Neuronal stem cell (in vitro differentiated cells): ENCODE measurements around the gene GCNA.
"Not testable (repeated sequence)": the region's sequence is repeated elsewhere in the genome, so short reads cannot be mapped to it uniquely, and the experiment has no call there.

Experiments
- DNase-seq: peaks from one replicate; pipeline ENCODE4 v3.0.0-alpha.2; 2013; ENCODE audit warnings: low spot score
- H2AFZ ChIP-seq: one replicate; pipeline ENCODE4 v1.6.1; 2013; ENCODE audit warnings: mild to moderate bottlenecking, low read length, inconsistent platforms
- H2AK5ac ChIP-seq: 2 replicates; pipeline ENCODE4 v1.6.1; 2013; ENCODE audit warnings: low read depth, mild to moderate bottlenecking, inconsistent platforms, low read length, moderate library complexity, mixed read lengths
- H2BK120ac ChIP-seq: 2 replicates; pipeline ENCODE4 v1.6.1; 2013; ENCODE audit warnings: low read depth, mild to moderate bottlenecking, inconsistent platforms, low read length, moderate library complexity, mixed read lengths
- H2BK12ac ChIP-seq: one replicate; pipeline ENCODE4 v1.6.1; 2013; ENCODE audit warnings: low read length, inconsistent platforms
- H2BK15ac ChIP-seq: 2 replicates; pipeline ENCODE4 v1.6.1; 2013; ENCODE audit warnings: mild to moderate bottlenecking, low read length, inconsistent platforms, mixed read lengths
- H2BK5ac ChIP-seq: one replicate; pipeline ENCODE4 v1.6.1; 2013; ENCODE audit warnings: inconsistent platforms, mild to moderate bottlenecking, low read length, moderate library complexity
- H3K14ac ChIP-seq: one replicate; pipeline ENCODE4 v1.6.1; 2013; ENCODE audit warnings: low read length, inconsistent platforms
- H3K18ac ChIP-seq: 2 replicates; pipeline ENCODE4 v1.6.1; 2013; ENCODE audit warnings: low read length, inconsistent platforms
- H3K23ac ChIP-seq: 2 replicates; pipeline ENCODE4 v1.6.1; 2013; ENCODE audit warnings: low read depth, mild to moderate bottlenecking, mixed read lengths, low read length, inconsistent platforms; ENCODE audit not compliant: poor library complexity
- H3K27ac ChIP-seq: replicated peaks from 3 replicates; pipeline ENCODE4 v1.5.1; 2013; ENCODE audit warnings: low read length, inconsistent platforms
- H3K27me3 ChIP-seq, 3 experiments: 2 replicates each; pipeline ENCODE4 v1.6.1; 2013; ENCODE audit warnings: low read length in 3 of 3, mild to moderate bottlenecking in 2 of 3, inconsistent platforms in 1 of 3, low read depth in 1 of 3, mixed read lengths in 1 of 3, moderate library complexity in 1 of 3; ENCODE audit not compliant: control insufficient read depth in 3 of 3, insufficient read depth in 3 of 3
- H3K36me3 ChIP-seq, 2 donors: replicated peaks in 1 of 2; 2 replicates each; pipeline ENCODE4 v1.6.1; 2013; ENCODE audit warnings: low read length in 2 of 2; ENCODE audit not compliant: control insufficient read depth in 2 of 2, insufficient read depth in 2 of 2
- H3K4ac ChIP-seq: 2 replicates; pipeline ENCODE4 v1.6.1; 2013; ENCODE audit warnings: inconsistent platforms, mild to moderate bottlenecking, low read length, moderate library complexity
- H3K4me1 ChIP-seq, 2 donors: 1 replicate in 1 of 2; 2 replicates in 1 of 2; pipeline ENCODE4 v1.6.1; 2013; ENCODE audit warnings: low read length in 2 of 2, low read depth in 1 of 2; ENCODE audit not compliant: control insufficient read depth in 2 of 2, insufficient read depth in 1 of 2
- H3K4me2 ChIP-seq: one replicate; pipeline ENCODE4 v1.6.1; 2013; ENCODE audit warnings: mild to moderate bottlenecking, low read length, inconsistent platforms; ENCODE audit not compliant: insufficient read depth, poor library complexity, severe bottlenecking
- H3K4me3 ChIP-seq, 2 donors: 2 replicates each; pipeline ENCODE4 v1.5.1; 2013; ENCODE audit warnings: low read length in 2 of 2, mild to moderate bottlenecking in 2 of 2, inconsistent platforms in 1 of 2, moderate library complexity in 1 of 2
- H3K79me1 ChIP-seq: one replicate; pipeline ENCODE4 v1.6.1; 2013; ENCODE audit warnings: low read depth, mild to moderate bottlenecking, inconsistent platforms, low read length, moderate library complexity
- H3K9ac ChIP-seq: one replicate; pipeline ENCODE4 v1.6.1; 2013; ENCODE audit warnings: mild to moderate bottlenecking, low read depth, low read length, inconsistent platforms; ENCODE audit not compliant: poor library complexity
- H3K9me3 ChIP-seq, 2 donors: replicated peaks in 1 of 2; 2 replicates each; pipeline versions ENCODE3 to v1.6.1; 2013; ENCODE audit warnings: low read length in 2 of 2, mild to moderate bottlenecking in 2 of 2, inconsistent platforms in 1 of 2, low read depth in 1 of 2, mixed read lengths in 1 of 2, moderate library complexity in 1 of 2; ENCODE audit not compliant: control insufficient read depth in 2 of 2, insufficient read depth in 1 of 2
- H4K8ac ChIP-seq: one replicate; pipeline ENCODE4 v1.6.1; 2013; ENCODE audit warnings: low read depth, mild to moderate bottlenecking, inconsistent platforms, low read length, moderate library complexity
- H4K91ac ChIP-seq: one replicate; pipeline ENCODE4 v1.6.1; 2013; ENCODE audit warnings: low read length, low read depth, mild to moderate bottlenecking, inconsistent platforms; ENCODE audit not compliant: poor library complexity
- WGBS, 2 donors: extraction: QIAGEN DNeasy Blood & Tissue Kit; methylation state at CpG; one replicate each; pipeline ENCODE4 v1.1.7; 2013; ENCODE audit warnings: missing lambda C conversion rate in 2 of 2, mixed read lengths in 1 of 2; ENCODE audit not compliant: insufficient read length in 2 of 2, insufficient replicate concordance in 1 of 2; ENCODE audit errors: extremely low coverage in 2 of 2; 5-methylcytosine and 5-hydroxymethylcytosine counted together

Gene GCNA

DNA sequence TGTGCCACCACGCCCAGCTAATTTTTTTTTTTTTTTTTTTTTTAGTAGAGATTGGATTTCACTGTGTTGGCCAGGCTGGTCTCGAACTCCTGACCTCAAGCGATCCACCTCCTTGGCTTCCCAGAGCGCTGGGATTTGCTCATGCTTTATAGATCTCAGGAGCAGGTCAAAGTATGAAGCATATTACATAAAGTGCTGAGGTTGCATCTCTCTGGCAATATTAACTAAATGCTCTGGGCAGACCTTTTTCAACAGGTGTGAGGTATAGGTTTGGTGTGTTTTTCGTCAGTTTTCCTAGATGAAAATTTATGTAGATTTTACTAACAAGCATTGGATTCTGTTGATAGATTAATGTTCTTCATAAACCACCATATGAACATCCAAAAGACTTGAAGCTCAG is 19.3 kb upstream of the GCNA start:
- no peaks in the 10 kb centered on the region for H3K79me1 ChIP-seq
- no peak overlapping the region for H2BK15ac ChIP-seq
- no peak overlapping the region for H2BK5ac ChIP-seq
- no peak overlapping the region for H2BK12ac ChIP-seq
- no peak overlapping the region for H3K14ac ChIP-seq
- no peaks in the 10 kb centered on the region for H3K4me1 ChIP-seq
- no peak overlapping the region for H3K18ac ChIP-seq
- H2AFZ ChIP-seq = no peak overlapping the region
- H3K27me3 ChIP-seq = no peaks in the 10 kb centered on the region
- peaks cover 21 to 96% of the 10 kb centered on the region in 2 donors for H3K36me3 ChIP-seq
- H4K8ac ChIP-seq = no peak overlapping the region
- H3K4me2 ChIP-seq = no peak overlapping the region
- no peak overlapping the region for H3K27ac ChIP-seq
- no peak overlapping the region for H2BK120ac ChIP-seq
- no peaks in the 10 kb centered on the region for H3K9me3 ChIP-seq
- no peak overlapping the region for H3K4me3 ChIP-seq
- H3K9ac ChIP-seq = no peak overlapping the region
- no peak overlapping the region for H3K23ac ChIP-seq
- no peak for DNase-seq
- no peak overlapping the region for H3K4ac ChIP-seq
- no CpG with 5 or more reads among the region's 5 CpGs for WGBS, 2 donors
- no peak overlapping the region for H2AK5ac ChIP-seq
- no peak overlapping the region for H4K91ac ChIP-seq

DNA sequence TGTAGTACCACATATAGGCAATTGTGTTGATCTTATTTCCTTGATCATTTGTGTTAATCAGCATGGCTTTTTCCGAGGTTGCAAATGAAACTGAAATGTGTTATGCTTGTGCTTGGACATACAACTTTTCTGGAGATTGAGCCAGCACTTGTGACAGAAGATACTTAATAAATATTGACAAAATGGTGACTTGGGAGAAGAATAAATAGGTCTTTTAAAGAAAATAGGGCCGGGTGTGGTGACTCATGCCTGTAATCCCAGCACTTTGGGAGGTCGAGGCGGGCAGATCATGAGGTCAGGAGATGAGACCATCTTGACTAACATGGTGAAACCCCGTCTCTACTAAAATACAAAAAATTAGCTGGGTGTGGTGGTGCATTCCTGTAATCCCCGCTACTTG is 18.5 kb upstream of the GCNA start:
- peaks cover 21 to 96% of the 10 kb centered on the region in 2 donors for H3K36me3 ChIP-seq
- not testable (repeated sequence) for H2AFZ ChIP-seq, H3K14ac ChIP-seq, DNase-seq, H2BK15ac ChIP-seq, H2BK5ac ChIP-seq, H2BK120ac ChIP-seq, H3K4me2 ChIP-seq, H3K9ac ChIP-seq, H4K91ac ChIP-seq, H3K27me3 ChIP-seq, H3K23ac ChIP-seq, H2BK12ac ChIP-seq, H3K79me1 ChIP-seq, H3K27ac ChIP-seq, H3K4ac ChIP-seq, H4K8ac ChIP-seq, H3K9me3 ChIP-seq, H3K4me1 ChIP-seq, H2AK5ac ChIP-seq, H3K18ac ChIP-seq, H3K4me3 ChIP-seq
- no CpG with 5 or more reads among the region's 6 CpGs for WGBS, 2 donors

DNA sequence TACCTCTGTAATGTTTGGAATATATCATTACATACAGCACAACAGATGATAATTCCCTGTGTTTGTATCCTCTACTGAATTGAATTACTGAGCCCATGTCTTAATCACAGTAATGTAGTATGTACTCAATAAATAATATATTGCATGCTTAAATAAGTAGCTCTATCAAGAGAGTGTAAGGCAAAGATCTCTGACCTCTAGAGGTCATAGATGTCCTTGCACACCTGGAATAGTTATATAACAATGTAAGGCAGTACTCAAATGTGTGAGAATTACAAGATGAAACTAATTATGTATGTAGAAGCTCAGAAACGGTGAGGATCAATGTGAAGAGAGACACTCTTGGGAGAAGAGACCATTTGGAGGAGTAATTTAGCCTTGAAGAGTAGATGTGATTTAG is 14.3 kb upstream of the GCNA start:
- H3K79me1 ChIP-seq = no peaks in the 10 kb centered on the region
- no peaks in the 10 kb centered on the region for H3K9me3 ChIP-seq
- H3K27ac ChIP-seq = no peak overlapping the region
- H2BK12ac ChIP-seq = no peak overlapping the region
- H3K4me3 ChIP-seq = no peak overlapping the region
- H3K4ac ChIP-seq = no peak overlapping the region
- no peak for DNase-seq
- WGBS, 2 donors = no CpG with 5 or more reads among the region's 1 CpG
- no peak overlapping the region for H2BK120ac ChIP-seq
- H3K4me1 ChIP-seq = no peaks in the 10 kb centered on the region
- peaks cover 26 to 92% of the 10 kb centered on the region in 2 donors for H3K36me3 ChIP-seq
- H3K23ac ChIP-seq = no peak overlapping the region
- no peak overlapping the region for H3K14ac ChIP-seq
- H2AK5ac ChIP-seq = no peak overlapping the region
- no peak overlapping the region for H2BK5ac ChIP-seq
- no peak overlapping the region for H3K4me2 ChIP-seq
- H3K18ac ChIP-seq = no peak overlapping the region
- no peak overlapping the region for H4K8ac ChIP-seq
- H2AFZ ChIP-seq = no peak overlapping the region
- no peaks in the 10 kb centered on the region for H3K27me3 ChIP-seq
- no peak overlapping the region for H2BK15ac ChIP-seq
- no peak overlapping the region for H3K9ac ChIP-seq
- no peak overlapping the region for H4K91ac ChIP-seq

DNA sequence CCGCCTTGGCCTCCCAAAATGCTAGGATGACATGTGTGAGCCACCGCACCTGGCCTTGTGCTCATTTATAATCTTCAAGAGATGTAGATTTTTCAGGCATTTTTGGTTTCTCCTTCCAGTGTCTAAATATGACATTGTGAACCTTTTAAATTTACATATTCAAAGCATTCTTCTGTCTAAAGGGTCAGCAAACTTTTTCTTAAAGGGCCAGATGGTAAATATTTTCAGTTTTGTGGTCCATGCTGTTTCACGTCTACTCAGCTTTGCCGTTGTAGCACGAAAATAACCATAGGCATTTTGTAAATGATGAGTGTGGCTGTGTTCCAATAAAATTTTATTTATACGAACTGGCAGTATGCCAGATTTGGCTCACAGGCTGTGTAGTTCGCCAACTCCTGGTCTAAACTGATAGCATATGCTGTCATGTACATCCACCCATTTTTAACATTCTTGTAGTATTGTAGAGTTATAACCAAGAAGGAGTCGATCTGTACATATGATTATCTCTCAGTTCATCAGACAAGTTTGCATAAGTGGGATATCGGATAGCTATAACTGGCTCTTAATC is 12.7 kb upstream of the GCNA start:
- Histone ChIP-seq H3K4me2 (no peak overlapping the region), H3K4me3 (no peak overlapping the region), H2BK15ac (no peak overlapping the region), H3K9me3 (no peaks in the 10 kb centered on the region), H3K18ac (no peak overlapping the region), H3K27me3 (no peaks in the 10 kb centered on the region), H3K9ac (no peak overlapping the region), H3K27ac (no peak overlapping the region), H2BK12ac (no peak overlapping the region), H3K4me1 (no peaks in the 10 kb centered on the region), H3K4ac (no peak overlapping the region), H3K14ac (no peak overlapping the region), H2AK5ac (no peak overlapping the region), H3K36me3 (peaks cover 21 to 89% of the 10 kb centered on the region in 2 donors), H2BK5ac (no peak overlapping the region), H2BK120ac (no peak overlapping the region), H4K91ac (no peak overlapping the region), H3K79me1 (no peaks in the 10 kb centered on the region), H3K23ac (no peak overlapping the region), H4K8ac (no peak overlapping the region), H2AFZ (no peak overlapping the region)
- WGBS, 2 donors = no CpG with 5 or more reads among the region's 9 CpGs
- no peak for DNase-seq
